PC-3 (cell line): ENCODE measurements around the gene DOCK8.

ENCODE experiments used
- EZH2 ChIP-seq: fragments of 300-600 bp; sonication (generic); IDR thresholded peaks from one replicate; pipeline ENCODE4 v1.6.1; 2017; ENCODE audit warnings: antibody characterized with exemption, mild to moderate bottlenecking, low read length; ENCODE audit not compliant: unreplicated experiment
- EZH2phosphoT487 ChIP-seq: fragments of 300-600 bp; sonication (generic); IDR thresholded peaks from 2 replicates; pipeline ENCODE4 v1.6.1; 2018; ENCODE audit warnings: mild to moderate bottlenecking, antibody characterized with exemption, low read length, borderline replicate concordance
- TF ChIP-seq, protein P1 (sequence below): fragments of 300-600 bp; sonication (generic); conservative IDR thresholded peaks from 2 replicates; pipeline ENCODE4 v1.5.1; 2017; ENCODE audit warnings: antibody characterized with exemption, low read depth, mild to moderate bottlenecking, low read length

- TF ChIP-seq, protein P1, sequence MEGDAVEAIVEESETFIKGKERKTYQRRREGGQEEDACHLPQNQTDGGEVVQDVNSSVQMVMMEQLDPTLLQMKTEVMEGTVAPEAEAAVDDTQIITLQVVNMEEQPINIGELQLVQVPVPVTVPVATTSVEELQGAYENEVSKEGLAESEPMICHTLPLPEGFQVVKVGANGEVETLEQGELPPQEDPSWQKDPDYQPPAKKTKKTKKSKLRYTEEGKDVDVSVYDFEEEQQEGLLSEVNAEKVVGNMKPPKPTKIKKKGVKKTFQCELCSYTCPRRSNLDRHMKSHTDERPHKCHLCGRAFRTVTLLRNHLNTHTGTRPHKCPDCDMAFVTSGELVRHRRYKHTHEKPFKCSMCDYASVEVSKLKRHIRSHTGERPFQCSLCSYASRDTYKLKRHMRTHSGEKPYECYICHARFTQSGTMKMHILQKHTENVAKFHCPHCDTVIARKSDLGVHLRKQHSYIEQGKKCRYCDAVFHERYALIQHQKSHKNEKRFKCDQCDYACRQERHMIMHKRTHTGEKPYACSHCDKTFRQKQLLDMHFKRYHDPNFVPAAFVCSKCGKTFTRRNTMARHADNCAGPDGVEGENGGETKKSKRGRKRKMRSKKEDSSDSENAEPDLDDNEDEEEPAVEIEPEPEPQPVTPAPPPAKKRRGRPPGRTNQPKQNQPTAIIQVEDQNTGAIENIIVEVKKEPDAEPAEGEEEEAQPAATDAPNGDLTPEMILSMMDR, result no peak
- TF ChIP-seq EZH2, result no peak
- no peak for TF ChIP-seq EZH2phosphoT487
Observed at GRCh38 chr9:212297-212696, 2.4 kb upstream of the DOCK8 start.
